Measurements from ENCODE around the gene ZNG1A. TPM values are rescaled to one million over a fixed set of nuclear protein-coding genes. Genes with fewer than 3 reads are reported as not detected.
"Not testable (repeated sequence)": the region's sequence is repeated elsewhere in the genome, so short reads cannot be mapped to it uniquely, and the experiment has no call there.

ZNG1A gene
- total RNA-seq, 1 experiment from 2014 or later: 54.4 TPM

DNA sequence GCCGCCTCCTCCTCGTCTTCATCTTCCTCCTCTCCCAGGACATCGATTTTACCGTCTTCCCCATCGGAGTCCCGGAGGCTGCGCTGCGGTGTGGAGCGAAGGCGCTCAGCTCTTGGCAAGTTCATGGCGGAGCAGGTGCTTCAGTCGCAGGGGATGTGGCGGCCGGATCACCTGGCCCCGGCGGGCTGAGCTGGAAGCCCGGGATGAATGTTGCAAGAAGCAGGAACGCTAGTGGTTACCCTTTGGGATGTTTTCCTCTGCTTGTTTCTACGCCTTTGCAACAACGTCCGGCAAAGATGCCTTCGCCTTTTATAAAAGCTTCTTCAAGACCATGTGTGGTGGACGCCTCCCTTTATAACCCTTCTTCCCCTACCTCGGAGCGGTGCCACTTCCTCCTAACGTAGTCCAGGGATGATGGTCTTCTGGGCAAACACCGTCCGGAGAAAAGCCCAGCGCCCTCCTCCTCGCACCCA lies 60.8 kb downstream of the ZNG1A start, which contains the start of gene FOXD4:
FOXD4 (minus strand) TSS at position 423 of the 473 bp plus-strand sequence; CDS start at position 125, 298 bp downstream.
- H3K36me3 Mint-ChIP-seq (ENCODE audit: insufficient read depth, unreplicated experiment); H3K4me1 Mint-ChIP-seq (ENCODE audit: low read depth, unreplicated experiment); H3K27ac Mint-ChIP-seq (ENCODE audit: unreplicated experiment); DNase-seq; BruUV-seq (replicated peaks); H3K4me3 Mint-ChIP-seq (ENCODE audit: low read depth, unreplicated experiment); H3K9me3 Mint-ChIP-seq (ENCODE audit: low read depth, unreplicated experiment); CTCF ChIA-PET; intact Hi-C loops (cut with micrococcal nuclease; ENCODE audit: unreplicated experiment): not testable (repeated sequence)
- H3K27me3 Mint-ChIP-seq (ENCODE audit: unreplicated experiment): peaks cover 28% of the 10 kb centered on the region

DNA sequence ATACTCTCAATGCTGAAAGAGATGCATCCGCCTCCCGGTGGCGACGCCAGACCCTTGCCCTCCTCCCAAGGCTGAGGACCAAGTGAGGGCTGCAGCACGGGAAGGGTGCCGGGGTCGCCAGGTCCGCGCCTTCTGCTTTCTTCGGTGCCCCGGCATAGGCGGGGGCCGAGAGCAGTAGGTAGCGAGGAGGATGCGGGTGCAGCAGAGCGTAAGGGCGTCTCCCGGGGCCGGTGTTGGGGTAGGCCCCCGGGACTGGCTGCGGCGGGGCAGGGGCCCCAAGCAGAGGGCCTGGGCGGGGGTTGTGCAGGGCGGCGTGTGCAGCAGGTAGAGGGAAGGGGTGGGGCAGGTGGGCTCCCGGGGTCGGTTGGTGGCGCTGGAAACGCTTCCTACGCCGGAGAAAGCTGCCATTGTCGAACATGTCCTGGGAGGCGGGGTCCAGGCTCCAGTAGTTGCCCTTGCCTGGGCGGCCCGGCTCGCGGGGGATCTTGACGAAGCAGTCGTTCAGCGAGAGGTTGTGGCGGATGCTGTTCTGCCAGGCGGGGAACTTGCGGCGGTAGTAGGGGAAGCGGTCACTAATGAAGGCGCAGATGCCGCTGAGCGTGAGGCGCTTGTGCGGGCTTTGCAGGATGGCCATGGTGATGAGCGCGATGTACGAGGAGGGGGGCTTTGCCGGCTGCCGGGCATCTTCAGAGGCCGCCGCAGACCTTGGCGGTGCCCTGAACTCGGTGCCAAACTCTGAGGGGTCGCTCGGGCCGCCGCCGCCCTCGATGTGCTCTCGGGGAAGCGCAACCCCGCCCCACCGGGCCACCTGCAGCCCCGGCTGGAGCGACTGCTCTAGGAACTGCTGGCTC lies 61.5 kb downstream of the ZNG1A start:
- H3K9me3 Mint-ChIP-seq (ENCODE audit: low read depth, unreplicated experiment); H3K4me1 Mint-ChIP-seq (ENCODE audit: low read depth, unreplicated experiment); intact Hi-C loops (cut with micrococcal nuclease; ENCODE audit: unreplicated experiment); H3K27ac Mint-ChIP-seq (ENCODE audit: unreplicated experiment); DNase-seq; H3K36me3 Mint-ChIP-seq (ENCODE audit: insufficient read depth, unreplicated experiment); BruUV-seq (replicated peaks); CTCF ChIA-PET; H3K4me3 Mint-ChIP-seq (ENCODE audit: low read depth, unreplicated experiment): not testable (repeated sequence)
- H3K27me3 Mint-ChIP-seq (ENCODE audit: unreplicated experiment): peaks cover 28% of the 10 kb centered on the region

DNA sequence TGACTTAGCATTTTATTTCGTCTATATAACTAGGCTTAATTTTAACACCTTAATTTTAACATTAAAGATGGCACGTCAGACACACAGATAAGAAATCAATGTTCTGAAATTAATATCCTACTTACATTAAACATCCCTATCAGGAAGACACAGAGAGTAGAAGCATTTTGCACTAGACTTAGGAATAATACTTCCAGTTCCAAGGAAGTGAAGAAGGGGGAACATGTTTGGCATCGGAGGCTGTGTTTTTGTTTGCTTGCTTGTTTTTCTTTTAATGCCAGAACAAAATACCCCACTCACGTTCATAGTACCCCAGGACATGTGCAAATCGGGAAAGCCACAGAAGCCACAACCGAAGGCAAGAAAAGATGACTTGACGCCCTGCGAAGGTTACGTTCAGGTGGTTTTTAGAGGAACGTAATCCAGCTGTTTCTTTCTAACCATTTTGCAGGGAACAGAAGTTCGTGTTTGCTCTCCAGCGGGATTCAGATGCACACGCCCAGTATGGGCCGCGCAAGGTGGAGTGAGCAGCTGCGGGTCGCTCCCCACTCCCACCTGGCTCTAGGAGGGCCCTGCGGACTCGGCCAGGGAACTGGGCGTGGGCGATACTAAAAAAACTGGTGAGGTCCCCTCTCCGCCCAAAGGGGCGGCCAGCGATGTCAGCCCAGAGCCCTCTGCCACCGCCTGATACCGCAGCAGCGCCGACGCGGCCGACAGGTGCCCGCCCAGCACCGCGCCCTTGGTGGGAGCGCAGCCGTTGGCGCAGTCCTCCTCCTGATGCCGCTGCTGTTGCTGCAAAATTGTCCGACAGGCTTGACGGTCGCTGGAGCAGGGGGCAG lies 62.4 kb downstream of the ZNG1A start:
- H3K9me3 Mint-ChIP-seq (ENCODE audit: low read depth, unreplicated experiment); DNase-seq; H3K4me3 Mint-ChIP-seq (ENCODE audit: low read depth, unreplicated experiment); H3K4me1 Mint-ChIP-seq (ENCODE audit: low read depth, unreplicated experiment); intact Hi-C loops (cut with micrococcal nuclease; ENCODE audit: unreplicated experiment); H3K36me3 Mint-ChIP-seq (ENCODE audit: insufficient read depth, unreplicated experiment); H3K27ac Mint-ChIP-seq (ENCODE audit: unreplicated experiment); CTCF ChIA-PET: not testable (repeated sequence)
- peaks cover 28% of the 10 kb centered on the region for H3K27me3 Mint-ChIP-seq (ENCODE audit: unreplicated experiment)
- TSS peak; percentile 25 for BruUV-seq (replicated peaks)

DNA sequence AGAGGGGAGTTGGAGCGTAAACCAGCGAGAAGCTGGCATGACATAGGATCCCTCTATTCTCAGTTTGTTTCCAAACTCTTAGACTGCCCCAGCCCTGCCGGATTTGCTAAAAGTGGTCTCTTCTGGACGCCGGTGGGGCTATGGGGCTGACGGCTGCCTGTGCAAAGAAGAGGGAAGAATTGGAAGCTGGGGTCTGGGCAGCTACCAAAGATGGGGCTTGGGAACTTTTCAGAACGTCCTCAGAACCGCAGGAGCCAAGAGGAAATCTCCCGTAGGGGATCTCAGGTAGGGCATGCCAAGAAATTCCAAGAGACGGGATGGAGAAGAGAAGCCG lies 63.8 kb downstream of the ZNG1A start:
- BruUV-seq (replicated peaks); H3K27ac Mint-ChIP-seq (ENCODE audit: unreplicated experiment); H3K9me3 Mint-ChIP-seq (ENCODE audit: low read depth, unreplicated experiment); CTCF ChIA-PET; H3K36me3 Mint-ChIP-seq (ENCODE audit: insufficient read depth, unreplicated experiment); DNase-seq; intact Hi-C loops (cut with micrococcal nuclease; ENCODE audit: unreplicated experiment); H3K4me1 Mint-ChIP-seq (ENCODE audit: low read depth, unreplicated experiment): not testable (repeated sequence)
- Mint-ChIP-seq H3K4me3 (ENCODE audit: low read depth, unreplicated experiment) (peak overlapping the region; percentile 68), H3K27me3 (ENCODE audit: unreplicated experiment) (peaks cover 28% of the 10 kb centered on the region)

DNA sequence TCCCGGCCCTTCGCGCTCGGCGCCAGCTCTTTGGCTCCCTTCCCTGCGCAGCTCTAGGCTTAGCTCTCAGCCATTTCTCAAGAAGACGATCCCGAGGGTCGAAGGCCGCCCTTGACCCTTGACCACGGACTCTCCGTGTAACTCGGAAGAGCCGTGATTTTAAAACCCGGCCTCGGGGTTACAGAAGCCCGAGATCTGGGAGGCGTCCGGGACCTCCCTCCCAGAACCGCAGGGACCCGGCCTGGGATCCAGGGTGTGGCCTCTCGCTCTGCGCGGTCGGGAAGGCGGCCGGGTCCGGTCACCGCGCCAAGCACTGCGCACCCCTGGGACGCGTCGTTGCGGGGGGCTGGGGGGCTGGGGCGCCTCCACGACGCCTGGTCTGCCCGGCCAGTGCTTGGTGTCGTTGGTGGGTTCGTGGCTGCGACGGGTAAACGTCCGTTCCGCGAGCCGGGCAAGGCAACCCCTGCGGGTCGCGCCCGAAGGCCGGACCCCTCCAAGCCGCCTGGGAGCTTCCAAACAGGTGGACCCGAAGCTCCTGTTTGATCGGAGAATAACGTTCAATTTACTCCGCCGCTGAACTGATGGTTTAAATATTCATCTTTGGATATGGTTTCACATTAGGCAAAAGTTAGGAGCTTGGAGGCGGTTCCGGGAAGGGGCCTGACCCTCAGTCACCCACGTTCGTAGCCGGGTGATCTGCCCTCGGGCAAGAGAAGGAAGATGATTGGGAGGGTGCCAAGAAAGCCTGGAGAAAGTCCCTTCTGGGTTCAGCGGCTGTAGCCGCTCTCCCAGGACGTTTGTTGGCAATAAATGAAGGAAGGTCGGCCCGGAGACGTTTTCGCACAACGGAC lies 64.4 kb downstream of the ZNG1A start:
- H3K4me3 Mint-ChIP-seq (ENCODE audit: low read depth, unreplicated experiment): peak overlapping the region; percentile 68
- BruUV-seq (replicated peaks); H3K4me1 Mint-ChIP-seq (ENCODE audit: low read depth, unreplicated experiment); intact Hi-C loops (cut with micrococcal nuclease; ENCODE audit: unreplicated experiment); H3K9me3 Mint-ChIP-seq (ENCODE audit: low read depth, unreplicated experiment); H3K27ac Mint-ChIP-seq (ENCODE audit: unreplicated experiment); H3K36me3 Mint-ChIP-seq (ENCODE audit: insufficient read depth, unreplicated experiment); CTCF ChIA-PET: not testable (repeated sequence)
- peak; percentile 21 for DNase-seq
- peaks cover 31% of the 10 kb centered on the region for H3K27me3 Mint-ChIP-seq (ENCODE audit: unreplicated experiment)

DNA sequence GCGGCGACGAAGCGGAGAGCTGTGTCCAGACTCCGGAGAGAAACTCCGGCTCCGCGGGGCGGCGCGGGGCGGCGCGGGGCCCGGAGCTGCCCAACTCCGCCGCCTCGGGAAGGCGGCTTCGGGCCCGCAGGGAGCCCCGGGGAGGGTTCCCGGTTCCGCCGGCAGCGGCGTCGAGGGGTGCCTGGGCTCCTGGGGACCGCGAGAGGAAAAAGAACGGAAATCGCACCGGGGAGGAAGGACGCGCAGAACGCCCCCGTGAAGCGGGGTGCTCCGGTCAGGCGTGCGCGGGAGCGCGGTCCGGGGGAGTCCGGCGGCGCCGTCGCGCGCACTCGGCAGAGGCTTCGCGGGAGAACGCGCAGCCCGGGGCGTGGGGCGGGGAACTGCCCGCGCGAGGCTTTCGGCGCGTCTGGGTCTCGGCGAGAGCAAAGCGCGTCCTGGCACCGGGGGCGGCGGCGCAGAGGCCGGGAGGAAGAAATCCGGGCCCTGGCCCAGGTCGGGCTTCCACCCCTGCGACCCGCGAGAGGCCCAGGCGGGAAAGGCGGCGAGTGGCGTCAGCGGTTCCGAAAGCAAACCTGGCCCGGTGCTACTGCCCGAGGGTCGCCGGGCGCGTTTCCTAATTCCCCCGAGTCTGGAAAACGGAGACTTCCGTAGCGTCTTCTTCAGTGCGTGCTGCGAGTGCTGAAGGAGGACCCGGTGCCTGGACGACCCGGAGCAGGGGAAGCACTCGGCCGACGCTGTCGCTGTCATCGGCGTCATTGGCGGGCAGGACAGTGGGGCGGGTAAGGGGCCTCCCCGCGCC lies 65.2 kb downstream of the ZNG1A start:
- H3K9me3 Mint-ChIP-seq (ENCODE audit: low read depth, unreplicated experiment); H3K27ac Mint-ChIP-seq (ENCODE audit: unreplicated experiment); H3K4me1 Mint-ChIP-seq (ENCODE audit: low read depth, unreplicated experiment); H3K36me3 Mint-ChIP-seq (ENCODE audit: insufficient read depth, unreplicated experiment); BruUV-seq (replicated peaks); CTCF ChIA-PET; intact Hi-C loops (cut with micrococcal nuclease; ENCODE audit: unreplicated experiment); DNase-seq: not testable (repeated sequence)
- peak overlapping the region; percentile 68 for H3K4me3 Mint-ChIP-seq (ENCODE audit: low read depth, unreplicated experiment)
- peaks cover 39% of the 10 kb centered on the region for H3K27me3 Mint-ChIP-seq (ENCODE audit: unreplicated experiment)

DNA sequence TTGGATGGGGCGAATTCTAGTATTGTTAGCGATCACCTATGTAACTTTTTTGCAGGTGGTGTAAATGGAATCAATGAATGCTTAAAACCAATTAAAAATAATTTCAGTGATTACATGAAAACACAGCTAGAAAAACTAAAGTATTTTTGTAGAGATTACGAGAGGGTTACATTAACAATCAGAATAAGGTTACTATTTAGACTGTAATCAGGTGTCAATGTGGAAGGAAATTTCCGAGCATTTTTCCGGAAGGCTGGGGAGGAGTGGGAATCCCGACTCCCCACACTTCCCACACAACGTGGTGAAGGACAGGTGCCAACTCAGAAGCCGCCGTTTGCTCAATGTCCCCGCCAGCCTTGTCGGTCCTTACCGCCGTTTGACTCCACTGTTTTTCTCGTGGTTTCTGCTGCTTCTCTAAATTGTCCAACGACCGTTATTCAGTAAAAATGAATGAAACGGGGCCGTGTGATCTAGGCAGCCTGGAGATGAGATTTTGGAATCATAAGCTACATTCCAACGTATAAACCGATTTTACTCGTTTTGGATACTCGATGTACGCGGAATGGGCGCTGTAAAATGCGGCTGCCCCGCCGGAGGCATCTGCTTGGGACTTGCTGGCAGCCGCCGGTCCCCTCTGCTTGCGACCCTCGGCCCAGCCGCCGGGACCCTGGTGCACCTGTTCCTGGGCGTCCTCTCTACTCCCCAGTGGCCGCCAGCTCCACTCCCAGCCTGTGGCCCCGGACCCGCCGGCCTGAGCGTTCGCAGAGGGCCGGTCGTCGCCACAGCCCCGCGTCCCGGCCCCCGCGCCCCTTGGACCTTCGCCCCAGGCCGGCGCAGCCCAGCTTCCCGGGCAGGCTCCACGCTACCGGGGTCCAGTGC lies 66.0 kb downstream of the ZNG1A start:
- CTCF ChIA-PET; intact Hi-C loops (cut with micrococcal nuclease; ENCODE audit: unreplicated experiment); H3K4me1 Mint-ChIP-seq (ENCODE audit: low read depth, unreplicated experiment); H3K9me3 Mint-ChIP-seq (ENCODE audit: low read depth, unreplicated experiment); BruUV-seq (replicated peaks); H3K36me3 Mint-ChIP-seq (ENCODE audit: insufficient read depth, unreplicated experiment); H3K4me3 Mint-ChIP-seq (ENCODE audit: low read depth, unreplicated experiment); DNase-seq; H3K27ac Mint-ChIP-seq (ENCODE audit: unreplicated experiment): not testable (repeated sequence)
- peaks cover 41% of the 10 kb centered on the region for H3K27me3 Mint-ChIP-seq (ENCODE audit: unreplicated experiment)

DNA sequence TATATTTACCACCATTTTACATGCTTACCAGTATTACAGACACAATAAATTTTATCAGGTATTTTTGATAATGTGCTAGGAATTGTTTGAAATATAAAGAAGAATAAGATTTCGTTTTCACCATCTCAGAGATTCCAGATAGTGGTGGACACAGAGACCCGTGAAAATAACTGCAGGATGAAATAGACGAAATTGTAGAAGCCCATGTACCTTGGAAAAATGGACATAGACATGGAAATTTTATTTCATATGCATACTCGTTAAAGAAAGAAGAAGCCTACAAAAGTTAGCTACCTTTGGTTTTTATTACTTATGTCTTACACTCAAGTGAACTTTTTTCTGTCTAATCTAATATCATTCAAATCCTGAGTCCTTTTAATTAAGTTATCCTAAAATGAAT lies 68.2 kb downstream of the ZNG1A start:
- intact Hi-C loops (cut with micrococcal nuclease; ENCODE audit: unreplicated experiment); H3K4me3 Mint-ChIP-seq (ENCODE audit: low read depth, unreplicated experiment); CTCF ChIA-PET; BruUV-seq (replicated peaks); DNase-seq; H3K36me3 Mint-ChIP-seq (ENCODE audit: insufficient read depth, unreplicated experiment); H3K27ac Mint-ChIP-seq (ENCODE audit: unreplicated experiment); H3K9me3 Mint-ChIP-seq (ENCODE audit: low read depth, unreplicated experiment); H3K4me1 Mint-ChIP-seq (ENCODE audit: low read depth, unreplicated experiment): not testable (repeated sequence)
- peaks cover 38% of the 10 kb centered on the region for H3K27me3 Mint-ChIP-seq (ENCODE audit: unreplicated experiment)

All from Calu3 (cell line).